Measurements from ENCODE around the gene PITPNM1. TPM values are rescaled to one million over a fixed set of nuclear protein-coding genes. Genes with fewer than 3 reads are reported as not detected.

The PITPNM1 gene
- polyA plus RNA-seq, 1 experiment, result 14.4 TPM

GRCh38 chr11:67493548-67494370 lies 11.4 kb downstream of the PITPNM1 start:
- TF ChIP-seq CTCF (IDR thresholded peaks at IDR 0.05; ENCODE audit: insufficient read depth, low read depth, low read length), result no peak
- no peak for DNase-seq (ENCODE audit: low read depth)
- Histone ChIP-seq H3K4me3 (ENCODE audit: low read depth, low read length) (no peak overlapping the region), H3K27me3 (ENCODE audit: control insufficient read depth, insufficient read depth, low read length) (no peaks in the 10 kb centered on the region), H3K36me3 (ENCODE audit: control insufficient read depth, insufficient read depth, low read length) (peaks cover 32% of the 10 kb centered on the region)
- ChIA-PET CTCF (no interaction called here), POLR2A (no interaction called here)

- TF ChIP-seq CTCF (IDR thresholded peaks at IDR 0.05; ENCODE audit: insufficient read depth, low read depth, low read length), result no peak
- H3K4me3 ChIP-seq (ENCODE audit: low read depth, low read length), result no peak overlapping the region
- CTCF ChIA-PET, result interaction anchor here (0.8 kb wide), 1 partner anchor 142 kb away, joined by 3 read pairs; no protein-coding TSS in a partner anchor
- peaks cover 34% of the 10 kb centered on the region for H3K36me3 ChIP-seq (ENCODE audit: control insufficient read depth, insufficient read depth, low read length)
- POLR2A ChIA-PET, result no interaction called here
- H3K27me3 ChIP-seq (ENCODE audit: control insufficient read depth, insufficient read depth, low read length), result no peaks in the 10 kb centered on the region
- no peak for DNase-seq (ENCODE audit: low read depth)
These were observed 12.2 kb downstream of the PITPNM1 start for GRCh38 chr11:67492801-67493547.

- CTCF ChIA-PET, result interaction anchor here (0.8 kb wide), 1 partner anchor 141 kb away, joined by 3 read pairs; no protein-coding TSS in a partner anchor
- POLR2A ChIA-PET, result no interaction called here
- TF ChIP-seq CTCF (IDR thresholded peaks at IDR 0.05; ENCODE audit: insufficient read depth, low read depth, low read length), result no peak
- DNase-seq (ENCODE audit: low read depth), result no peak
- Histone ChIP-seq H3K27me3 (ENCODE audit: control insufficient read depth, insufficient read depth, low read length) (no peaks in the 10 kb centered on the region), H3K36me3 (ENCODE audit: control insufficient read depth, insufficient read depth, low read length) (peaks cover 35% of the 10 kb centered on the region), H3K4me3 (ENCODE audit: low read depth, low read length) (no peak overlapping the region)
These were observed 13.0 kb downstream of the PITPNM1 start for GRCh38 chr11:67492069-67492727.

GRCh38 chr11:67491276-67492068 lies 13.7 kb downstream of the PITPNM1 start:
- H3K36me3 ChIP-seq (ENCODE audit: control insufficient read depth, insufficient read depth, low read length), result peaks cover 36% of the 10 kb centered on the region
- DNase-seq (ENCODE audit: low read depth), result no peak
- no peak for TF ChIP-seq CTCF (IDR thresholded peaks at IDR 0.05; ENCODE audit: insufficient read depth, low read depth, low read length)
- CTCF ChIA-PET, result interaction anchor here (1.2 kb wide), 1 partner anchor 13 kb away, joined by 3 read pairs; no protein-coding TSS in a partner anchor
- no peaks in the 10 kb centered on the region for H3K27me3 ChIP-seq (ENCODE audit: control insufficient read depth, insufficient read depth, low read length)
- no peak overlapping the region for H3K4me3 ChIP-seq (ENCODE audit: low read depth, low read length)
- POLR2A ChIA-PET, result no interaction called here

Measured in BJ (cell line).